ENCODE data around the gene GALNT15.

DNA sequence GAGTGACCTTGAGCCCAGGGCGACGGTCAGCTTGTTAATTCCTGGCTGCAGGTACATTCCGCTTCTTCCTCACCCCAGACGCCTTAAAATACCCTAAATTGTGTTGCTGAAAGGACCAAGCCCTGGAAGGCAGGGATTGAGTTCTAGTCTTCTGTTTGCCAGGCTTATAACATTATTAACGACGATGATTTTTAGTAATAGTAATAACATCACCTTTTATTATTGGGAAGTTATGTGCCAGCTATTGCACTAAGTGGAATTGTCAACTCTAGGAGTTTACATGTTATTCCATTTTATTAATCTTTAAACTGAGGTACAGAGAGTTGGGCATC, 90.9 kb downstream of the GALNT15 start:
- TF ChIP-seq, protein P1, sequence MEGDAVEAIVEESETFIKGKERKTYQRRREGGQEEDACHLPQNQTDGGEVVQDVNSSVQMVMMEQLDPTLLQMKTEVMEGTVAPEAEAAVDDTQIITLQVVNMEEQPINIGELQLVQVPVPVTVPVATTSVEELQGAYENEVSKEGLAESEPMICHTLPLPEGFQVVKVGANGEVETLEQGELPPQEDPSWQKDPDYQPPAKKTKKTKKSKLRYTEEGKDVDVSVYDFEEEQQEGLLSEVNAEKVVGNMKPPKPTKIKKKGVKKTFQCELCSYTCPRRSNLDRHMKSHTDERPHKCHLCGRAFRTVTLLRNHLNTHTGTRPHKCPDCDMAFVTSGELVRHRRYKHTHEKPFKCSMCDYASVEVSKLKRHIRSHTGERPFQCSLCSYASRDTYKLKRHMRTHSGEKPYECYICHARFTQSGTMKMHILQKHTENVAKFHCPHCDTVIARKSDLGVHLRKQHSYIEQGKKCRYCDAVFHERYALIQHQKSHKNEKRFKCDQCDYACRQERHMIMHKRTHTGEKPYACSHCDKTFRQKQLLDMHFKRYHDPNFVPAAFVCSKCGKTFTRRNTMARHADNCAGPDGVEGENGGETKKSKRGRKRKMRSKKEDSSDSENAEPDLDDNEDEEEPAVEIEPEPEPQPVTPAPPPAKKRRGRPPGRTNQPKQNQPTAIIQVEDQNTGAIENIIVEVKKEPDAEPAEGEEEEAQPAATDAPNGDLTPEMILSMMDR (IDR thresholded peaks at IDR 0.05) = no peak
- TF ChIP-seq EP300 (IDR thresholded peaks at IDR 0.05) (no peak), POLR2A (IDR thresholded peaks at IDR 0.05) (no peak)

Data from sigmoid colon (tissue), 4 donors.